HEK293 (cell line): Measurements from ENCODE around the gene NEK11.

Source experiments
- CTCF ChIA-PET: fragments of 350-600 bp; formaldehyde crosslinking; extraction: SDS; loops from one replicate; lab custom pipeline; 2021; ENCODE audit warnings: antibody characterized with exemption; lab: Yijun Ruan, JAX
- POLR2A ChIA-PET: fragments of 300-600 bp; formaldehyde crosslinking; extraction: SDS; loops from one replicate; lab custom pipeline; 2020; ENCODE audit warnings: antibody characterized with exemption, inconsistent platforms; lab: Yijun Ruan, JAX
- H3K27ac ChIP-seq: fragments of 200-500 bp; sonication (Bioruptor generic); 2 replicates; pipeline ENCODE4 v1.5.1; 2014; ENCODE audit warnings: low read depth, low read length, control low read depth, inconsistent platforms; ENCODE audit errors: extremely low read depth
- H3K36me3 ChIP-seq, 2 experiments: fragments of 200-500 bp in 1 of 2; sonication (Bioruptor generic) in 1 of 2; 1 replicate in 1 of 2; 2 replicates in 1 of 2; pipeline ENCODE4 v1.5.1; 2014 to 2017; ENCODE audit warnings: inconsistent platforms in 2 of 2, low read length in 2 of 2; ENCODE audit not compliant: control insufficient read depth in 2 of 2, insufficient read depth in 1 of 2
- H3K4me1 ChIP-seq: fragments of 200-500 bp; sonication (Bioruptor generic); 2 replicates; pipeline ENCODE4 v1.5.1; 2014; ENCODE audit warnings: mild to moderate bottlenecking, low read length, inconsistent platforms; ENCODE audit not compliant: control insufficient read depth, insufficient read depth
- H3K4me3 ChIP-seq: 2 replicates; pipeline ENCODE4 v1.5.1; 2011; ENCODE audit warnings: low read depth, mild to moderate bottlenecking, control low read depth, low read length, moderate library complexity
- H3K9me3 ChIP-seq: fragments of 200-500 bp; sonication (Bioruptor generic); 2 replicates; pipeline ENCODE4 v1.5.1; 2014; ENCODE audit warnings: low read depth, low read length, inconsistent platforms; ENCODE audit not compliant: control insufficient read depth, insufficient read depth
- GLI2 ChIP-seq: fragments of 450-650 bp; formaldehyde crosslinking; IDR thresholded peaks from 2 replicates; pipeline ENCODE4; 2017; ENCODE audit warnings: missing biosample characterization, missing genetic modification characterization, low read depth, borderline replicate concordance
- GLI4 ChIP-seq: fragments of 450-650 bp; formaldehyde crosslinking; IDR thresholded peaks from 2 replicates; pipeline ENCODE4 v1.5.1; 2016; ENCODE audit warnings: missing biosample characterization, missing genetic modification characterization
- KLF16 ChIP-seq: fragments of 450-650 bp; formaldehyde crosslinking; IDR thresholded peaks from 2 replicates; pipeline ENCODE4 v1.5.1; 2017; ENCODE audit warnings: missing biosample characterization, missing genetic modification characterization
- SALL2 ChIP-seq: fragments of 450-650 bp; formaldehyde crosslinking; IDR thresholded peaks from 2 replicates; pipeline ENCODE4 v1.5.0; 2017; ENCODE audit warnings: missing biosample characterization, mild to moderate bottlenecking, missing genetic modification characterization, borderline replicate concordance
- SCRT2 ChIP-seq: fragments of 450-650 bp; formaldehyde crosslinking; IDR thresholded peaks from 2 replicates; pipeline ENCODE4 v1.5.1; 2016; ENCODE audit warnings: missing biosample characterization, missing genetic modification characterization
- SP7 ChIP-seq: fragments of 450-650 bp; formaldehyde crosslinking; IDR thresholded peaks from 2 replicates; pipeline ENCODE4 v1.5.1; 2016; ENCODE audit warnings: missing biosample characterization, missing genetic modification characterization
- WT1 ChIP-seq: fragments of 450-650 bp; formaldehyde crosslinking; IDR thresholded peaks from 2 replicates; pipeline ENCODE4 v1.5.1; 2016; ENCODE audit warnings: missing biosample characterization, missing genetic modification characterization
- ZBTB8A ChIP-seq: fragments of 450-650 bp; formaldehyde crosslinking; IDR thresholded peaks from 2 replicates; pipeline ENCODE4 v1.5.1; 2016; ENCODE audit warnings: missing biosample characterization, missing genetic modification characterization
- ZEB2 ChIP-seq: fragments of 450-650 bp; formaldehyde crosslinking; IDR thresholded peaks from 2 replicates; pipeline ENCODE4 v1.5.1; 2016; ENCODE audit warnings: missing biosample characterization, missing genetic modification characterization
- ZNF114 ChIP-seq: fragments of 450-650 bp; formaldehyde crosslinking; IDR thresholded peaks from 2 replicates; pipeline ENCODE4 v1.5.0; 2017; ENCODE audit warnings: missing biosample characterization, missing genetic modification characterization
- ZNF133 ChIP-seq: fragments of 450-650 bp; formaldehyde crosslinking; IDR thresholded peaks from 2 replicates; pipeline ENCODE4 v1.5.1; 2016; ENCODE audit warnings: missing biosample characterization, missing genetic modification characterization
- ZNF211 ChIP-seq: fragments of 450-650 bp; formaldehyde crosslinking; IDR thresholded peaks from 2 replicates; pipeline ENCODE4 v1.5.1; 2016; ENCODE audit warnings: low read depth, missing biosample characterization, missing genetic modification characterization
- ZNF23 ChIP-seq: fragments of 450-650 bp; formaldehyde crosslinking; IDR thresholded peaks from 2 replicates; pipeline ENCODE4 v1.5.1; 2016; ENCODE audit warnings: missing biosample characterization, missing genetic modification characterization, borderline replicate concordance
- ZNF341 ChIP-seq: fragments of 450-650 bp; formaldehyde crosslinking; IDR thresholded peaks from 2 replicates; pipeline ENCODE4; 2016; ENCODE audit warnings: low read depth, missing biosample characterization, missing genetic modification characterization
- ZNF544 ChIP-seq: fragments of 450-650 bp; formaldehyde crosslinking; IDR thresholded peaks from 2 replicates; pipeline ENCODE4 v1.5.0; 2017; ENCODE audit warnings: missing biosample characterization, missing genetic modification characterization
- ZNF629 ChIP-seq: fragments of 450-650 bp; formaldehyde crosslinking; IDR thresholded peaks from 2 replicates; pipeline ENCODE4 v1.5.1; 2017; ENCODE audit warnings: missing biosample characterization, missing genetic modification characterization
- ZNF660 ChIP-seq: fragments of 450-650 bp; IDR thresholded peaks from 2 replicates; pipeline ENCODE4 v1.5.1; 2018; ENCODE audit warnings: missing biosample characterization, mild to moderate bottlenecking, missing genetic modification characterization
- ZNF664 ChIP-seq: fragments of 450-650 bp; formaldehyde crosslinking; IDR thresholded peaks from 2 replicates; pipeline ENCODE4 v1.5.1; 2016; ENCODE audit warnings: missing biosample characterization, missing genetic modification characterization
- ZNF707 ChIP-seq: fragments of 450-650 bp; formaldehyde crosslinking; IDR thresholded peaks from 2 replicates; pipeline ENCODE4 v1.5.1; 2016; ENCODE audit warnings: missing biosample characterization, missing genetic modification characterization
- ZNF843 ChIP-seq: fragments of 450-650 bp; formaldehyde crosslinking; IDR thresholded peaks from 2 replicates; pipeline ENCODE4 v1.5.1; 2016; ENCODE audit warnings: missing biosample characterization, missing genetic modification characterization
- TF ChIP-seq, protein P1 (sequence below): fragments of 450-650 bp; formaldehyde crosslinking; IDR thresholded peaks from 2 replicates; pipeline ENCODE4 v1.5.1; 2016; ENCODE audit warnings: missing biosample characterization, missing genetic modification characterization
- TF ChIP-seq, protein P2 (sequence below): fragments of 450-650 bp; formaldehyde crosslinking; IDR thresholded peaks from 2 replicates; pipeline ENCODE4 v1.5.1; 2016; ENCODE audit warnings: missing biosample characterization, missing genetic modification characterization
- TF ChIP-seq, protein P3 (sequence below): fragments of 450-650 bp; formaldehyde crosslinking; IDR thresholded peaks from 2 replicates; pipeline ENCODE4 v1.5.1; 2017; ENCODE audit warnings: missing biosample characterization, mild to moderate bottlenecking, missing genetic modification characterization, moderate library complexity
- TF ChIP-seq, protein P4 (sequence below): fragments of 450-650 bp; formaldehyde crosslinking; IDR thresholded peaks from 2 replicates; pipeline ENCODE4 v1.5.1; 2017; ENCODE audit warnings: missing biosample characterization, missing genetic modification characterization

Gene NEK11

DNA sequence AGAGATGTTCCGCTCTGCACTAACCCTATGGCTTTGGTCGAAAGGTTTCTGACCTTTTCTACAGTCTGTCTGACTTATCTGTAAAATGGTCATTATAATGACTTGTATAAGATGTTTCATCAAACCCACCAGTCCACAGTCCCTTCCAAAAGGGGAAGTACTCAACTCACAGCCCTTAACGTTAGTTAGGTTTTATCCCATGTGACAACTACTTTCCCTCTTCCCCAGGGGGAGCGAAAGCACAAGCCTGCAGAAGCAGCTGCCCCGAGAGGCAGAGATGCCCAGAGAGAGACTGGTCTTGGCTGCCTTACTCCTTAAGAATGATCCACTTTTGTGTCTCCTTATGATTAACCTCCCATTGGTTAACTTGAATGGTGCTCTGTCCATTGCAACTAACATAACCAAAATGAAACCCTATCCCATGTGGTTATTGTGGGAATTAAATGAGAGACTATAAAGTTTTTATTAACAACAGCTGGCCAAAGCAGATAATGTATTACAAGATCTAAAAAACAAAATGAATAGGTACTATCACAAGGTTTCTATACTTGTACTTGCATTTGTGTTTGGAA lies 6.5 kb upstream of the NEK11 start:
- POLR2A ChIA-PET = no interaction called here
- peaks cover 5 to 54% of the 10 kb centered on the region in 2 experiments; a peak in 1 of 3 replicates for H3K36me3 ChIP-seq
- TF ChIP-seq ZNF664 (tag by site-specific recombination) (peak; percentile 51; the same call in 1 of the 2 replicates), WT1 (tag by site-specific recombination) (no peak)
- TF ChIP-seq, all 188 proteins: peak for 1
- Histone ChIP-seq H3K9me3 (no peaks in the 10 kb centered on the region), H3K27ac (no peak overlapping the region), H3K4me1 (no peaks in the 10 kb centered on the region), H3K4me3 (no peak overlapping the region)
- CTCF ChIA-PET = no interaction called here

DNA sequence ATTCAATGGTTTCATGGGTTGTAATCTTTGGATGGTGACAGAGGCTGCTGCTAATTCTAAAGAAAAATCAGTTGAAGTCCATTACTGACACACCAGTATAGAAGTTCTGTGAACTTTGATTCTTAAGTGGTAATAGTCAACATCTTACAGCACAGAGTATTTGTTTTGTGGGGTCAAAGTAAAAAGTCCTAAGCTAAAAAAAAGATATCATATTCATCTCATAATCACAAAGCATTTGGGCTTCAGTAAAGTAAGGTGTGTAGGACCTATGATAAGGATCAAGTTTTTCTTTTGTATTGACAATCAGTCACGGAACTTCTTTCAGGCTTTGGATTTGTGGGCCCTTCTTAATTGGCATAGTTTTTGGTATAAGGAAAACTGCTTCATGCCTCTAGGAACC lies 1.1 kb upstream of the NEK11 start:
- POLR2A ChIA-PET = interaction anchor here (1.7 kb wide), 1 partner anchor 131 kb away, joined by 8 read pairs; the partner anchor contains the start of gene ATP2C1
- CTCF ChIA-PET = interaction anchor here (0.8 kb wide), 1 partner anchor 282 kb away, joined by 3 read pairs; no protein-coding TSS in a partner anchor
- Histone ChIP-seq H3K9me3 (no peaks in the 10 kb centered on the region), H3K36me3 (peaks cover 0 to 16% of the 10 kb centered on the region in 2 experiments; a peak in 1 of 3 replicates), H3K27ac (no peak overlapping the region), H3K4me3 (no peak overlapping the region), H3K4me1 (no peaks in the 10 kb centered on the region)
- TF ChIP-seq ZNF211 (no peak), GLI4 (tag by site-specific recombination) (no peak), ZNF707 (tag by site-specific recombination) (no peak), ZEB2 (no peak), ZNF133 (no peak), ZNF629 (tag by site-specific recombination) (no peak), SALL2 (tag by site-specific recombination) (no peak), ZBTB8A (tag by site-specific recombination) (no peak), ZNF843 (tag by site-specific recombination) (no peak)
- TF ChIP-seq, protein P1, sequence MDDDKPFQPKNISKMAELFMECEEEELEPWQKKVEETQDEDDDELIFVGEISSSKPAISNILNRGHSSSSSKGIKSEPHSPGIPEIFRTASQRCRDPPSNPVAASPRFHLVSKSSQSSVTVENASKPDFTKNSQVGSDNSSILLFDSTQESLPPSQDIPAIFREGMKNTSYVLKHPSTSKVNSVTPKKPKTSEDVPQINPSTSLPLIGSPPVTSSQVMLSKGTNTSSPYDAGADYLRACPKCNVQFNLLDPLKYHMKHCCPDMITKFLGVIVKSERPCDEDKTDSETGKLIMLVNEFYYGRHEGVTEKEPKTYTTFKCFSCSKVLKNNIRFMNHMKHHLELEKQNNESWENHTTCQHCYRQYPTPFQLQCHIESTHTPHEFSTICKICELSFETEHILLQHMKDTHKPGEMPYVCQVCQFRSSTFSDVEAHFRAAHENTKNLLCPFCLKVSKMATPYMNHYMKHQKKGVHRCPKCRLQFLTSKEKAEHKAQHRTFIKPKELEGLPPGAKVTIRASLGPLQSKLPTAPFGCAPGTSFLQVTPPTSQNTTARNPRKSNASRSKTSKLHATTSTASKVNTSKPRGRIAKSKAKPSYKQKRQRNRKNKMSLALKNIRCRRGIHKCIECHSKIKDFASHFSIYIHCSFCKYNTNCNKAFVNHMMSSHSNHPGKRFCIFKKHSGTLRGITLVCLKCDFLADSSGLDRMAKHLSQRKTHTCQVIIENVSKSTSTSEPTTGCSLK (tag by site-specific recombination) = no peak

DNA sequence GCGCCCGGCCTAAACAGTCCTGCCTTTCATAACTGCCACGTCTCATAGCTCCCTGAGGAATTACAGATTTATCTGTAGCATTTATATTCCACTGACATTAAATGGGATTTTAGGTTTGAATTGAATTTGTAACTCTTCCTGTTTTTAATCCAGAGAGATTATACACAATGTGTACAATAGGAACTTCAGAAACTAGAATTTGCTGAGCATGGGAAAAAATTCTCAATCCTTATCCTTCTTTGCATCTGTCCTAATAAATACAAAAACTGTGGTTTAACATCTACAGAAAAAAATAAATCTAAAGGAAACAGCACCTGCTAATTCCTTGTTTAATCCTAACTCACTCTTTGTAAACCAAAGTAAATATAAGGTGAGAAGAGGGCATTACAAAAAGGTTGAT lies 2.2 kb downstream of the NEK11 start:
- peaks cover 0 to 10% of the 10 kb centered on the region in 2 experiments; a peak in 1 of 3 replicates for H3K36me3 ChIP-seq
- H3K9me3 ChIP-seq = no peaks in the 10 kb centered on the region
- ChIA-PET CTCF (interaction anchor here (0.5 kb wide), 1 partner anchor 415 kb away, joined by 3 read pairs; no protein-coding TSS in a partner anchor), POLR2A (no interaction called here)
- H3K27ac ChIP-seq = no peak overlapping the region
- H3K4me1 ChIP-seq = no peaks in the 10 kb centered on the region
- no peak overlapping the region for H3K4me3 ChIP-seq
- TF ChIP-seq ZNF133 (no peak), ZNF341 (tag by site-specific recombination) (no peak), KLF16 (tag by site-specific recombination) (no peak), ZNF114 (no peak), ZNF23 (tag by site-specific recombination) (no peak), SCRT2 (no peak), ZNF660 (no peak), GLI2 (no peak), ZNF544 (no peak), SP7 (tag by site-specific recombination) (no peak)
- TF ChIP-seq, protein P2, sequence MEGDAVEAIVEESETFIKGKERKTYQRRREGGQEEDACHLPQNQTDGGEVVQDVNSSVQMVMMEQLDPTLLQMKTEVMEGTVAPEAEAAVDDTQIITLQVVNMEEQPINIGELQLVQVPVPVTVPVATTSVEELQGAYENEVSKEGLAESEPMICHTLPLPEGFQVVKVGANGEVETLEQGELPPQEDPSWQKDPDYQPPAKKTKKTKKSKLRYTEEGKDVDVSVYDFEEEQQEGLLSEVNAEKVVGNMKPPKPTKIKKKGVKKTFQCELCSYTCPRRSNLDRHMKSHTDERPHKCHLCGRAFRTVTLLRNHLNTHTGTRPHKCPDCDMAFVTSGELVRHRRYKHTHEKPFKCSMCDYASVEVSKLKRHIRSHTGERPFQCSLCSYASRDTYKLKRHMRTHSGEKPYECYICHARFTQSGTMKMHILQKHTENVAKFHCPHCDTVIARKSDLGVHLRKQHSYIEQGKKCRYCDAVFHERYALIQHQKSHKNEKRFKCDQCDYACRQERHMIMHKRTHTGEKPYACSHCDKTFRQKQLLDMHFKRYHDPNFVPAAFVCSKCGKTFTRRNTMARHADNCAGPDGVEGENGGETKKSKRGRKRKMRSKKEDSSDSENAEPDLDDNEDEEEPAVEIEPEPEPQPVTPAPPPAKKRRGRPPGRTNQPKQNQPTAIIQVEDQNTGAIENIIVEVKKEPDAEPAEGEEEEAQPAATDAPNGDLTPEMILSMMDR = no peak
- TF ChIP-seq, protein P3, sequence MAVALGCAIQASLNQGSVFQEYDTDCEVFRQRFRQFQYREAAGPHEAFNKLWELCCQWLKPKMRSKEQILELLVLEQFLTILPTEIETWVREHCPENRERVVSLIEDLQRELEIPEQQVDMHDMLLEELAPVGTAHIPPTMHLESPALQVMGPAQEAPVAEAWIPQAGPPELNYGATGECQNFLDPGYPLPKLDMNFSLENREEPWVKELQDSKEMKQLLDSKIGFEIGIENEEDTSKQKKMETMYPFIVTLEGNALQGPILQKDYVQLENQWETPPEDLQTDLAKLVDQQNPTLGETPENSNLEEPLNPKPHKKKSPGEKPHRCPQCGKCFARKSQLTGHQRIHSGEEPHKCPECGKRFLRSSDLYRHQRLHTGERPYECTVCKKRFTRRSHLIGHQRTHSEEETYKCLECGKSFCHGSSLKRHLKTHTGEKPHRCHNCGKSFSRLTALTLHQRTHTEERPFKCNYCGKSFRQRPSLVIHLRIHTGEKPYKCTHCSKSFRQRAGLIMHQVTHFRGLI (tag by site-specific recombination) = no peak
- TF ChIP-seq, protein P4, sequence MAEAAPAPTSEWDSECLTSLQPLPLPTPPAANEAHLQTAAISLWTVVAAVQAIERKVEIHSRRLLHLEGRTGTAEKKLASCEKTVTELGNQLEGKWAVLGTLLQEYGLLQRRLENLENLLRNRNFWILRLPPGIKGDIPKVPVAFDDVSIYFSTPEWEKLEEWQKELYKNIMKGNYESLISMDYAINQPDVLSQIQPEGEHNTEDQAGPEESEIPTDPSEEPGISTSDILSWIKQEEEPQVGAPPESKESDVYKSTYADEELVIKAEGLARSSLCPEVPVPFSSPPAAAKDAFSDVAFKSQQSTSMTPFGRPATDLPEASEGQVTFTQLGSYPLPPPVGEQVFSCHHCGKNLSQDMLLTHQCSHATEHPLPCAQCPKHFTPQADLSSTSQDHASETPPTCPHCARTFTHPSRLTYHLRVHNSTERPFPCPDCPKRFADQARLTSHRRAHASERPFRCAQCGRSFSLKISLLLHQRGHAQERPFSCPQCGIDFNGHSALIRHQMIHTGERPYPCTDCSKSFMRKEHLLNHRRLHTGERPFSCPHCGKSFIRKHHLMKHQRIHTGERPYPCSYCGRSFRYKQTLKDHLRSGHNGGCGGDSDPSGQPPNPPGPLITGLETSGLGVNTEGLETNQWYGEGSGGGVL (tag by site-specific recombination) = no peak
